ENCODE measurements around the gene GPHN. TPM values are rescaled to one million over a fixed set of nuclear protein-coding genes. Genes with fewer than 3 reads are reported as not detected.

GPHN gene
- total and polyA plus RNA-seq, 2 donors (not counting 3 experiments of a cell fraction or from before 2014, with no cell fraction given) = 5.1 to 23.2 TPM

- intact Hi-C loops (cut with micrococcal nuclease) = no loop called here
- Histone ChIP-seq H3K27ac (ENCODE audit: insufficient read depth, low read depth, low read length) (no peak overlapping the region), H3K36me3 (ENCODE audit: control insufficient read depth in 2 of 2, extremely low read depth in 1 of 2, insufficient read depth in 2 of 2, low read length in 2 of 2) (no peaks in the 10 kb centered on the region), H3K9ac (replicated peaks; ENCODE audit: extremely low read depth, insufficient read depth, low read length) (no peak overlapping the region), H3K4me3 (replicated peaks in 1 of 3; ENCODE audit: insufficient read depth in 1 of 3, low read depth in 1 of 3, low read length in 3 of 3) (no peak overlapping the region), H4K20me1 (replicated peaks; ENCODE audit: control insufficient read depth, extremely low read depth, insufficient read depth, low read length) (no peaks in the 10 kb centered on the region), H3K4me2 (ENCODE audit: insufficient read depth, low read length) (no peak overlapping the region), H3K27me3 (ENCODE audit: control insufficient read depth in 2 of 2, insufficient read depth in 2 of 2, low read length in 2 of 2) (no peaks in the 10 kb centered on the region), H3K9me1 (replicated peaks; ENCODE audit: control insufficient read depth, extremely low read depth, insufficient read depth, low read length) (no peaks in the 10 kb centered on the region), H3K79me2 (ENCODE audit: control insufficient read depth, insufficient read depth, low read length) (no peaks in the 10 kb centered on the region), H2AFZ (ENCODE audit: low read depth, low read length) (no peak overlapping the region), H3K9me3 (replicated peaks; ENCODE audit: control insufficient read depth, insufficient read depth, low read length) (no peaks in the 10 kb centered on the region), H3K4me1 (ENCODE audit: control insufficient read depth, extremely low read depth, insufficient read depth, low read length) (peaks cover 33% of the 10 kb centered on the region)
- dilution Hi-C loops (cut with MboI; ENCODE audit: extremely low pct_ligation_motif_present, low sequenced_read_pairs) = no loop called here
- ChIA-PET POLR2A (no interaction called here), CTCF (interaction anchor here (0.6 to 1.5 kb wide), 4 partner anchors 18 to 499 kb away, joined by 3 to 6 read pairs (median 4); no protein-coding TSS in a partner anchor)
- BruUV-seq (replicated peaks) = no TSS peak
- FAIRE-seq (no peak), DNase-seq (ENCODE audit: low read depth, low spot score) (no peak)
- TF ChIP-seq GATA2 (IDR thresholded peaks at IDR 0.05; ENCODE audit: insufficient read depth, insufficient read length, low read depth, low read length) = no peak
- no peak for TF ChIP-seq POLR2A (IDR thresholded peaks at IDR 0.05; ENCODE audit: low read depth, low read length)
- no peak for TF ChIP-seq EZH2 (IDR thresholded peaks at IDR 0.05; ENCODE audit: borderline replicate concordance, low read depth, low read length, severe bottlenecking)
- TF ChIP-seq MYC (IDR thresholded peaks at IDR 0.05; ENCODE audit: low read depth, low read length) = no peak
- no peak for TF ChIP-seq FOS (IDR thresholded peaks at IDR 0.05; ENCODE audit: borderline replicate concordance, insufficient read depth, low read length)
- TF ChIP-seq JUN (IDR thresholded peaks at IDR 0.05; ENCODE audit: borderline replicate concordance, insufficient read depth, insufficient read length, low read depth) = no peak
- TF ChIP-seq, protein P1, sequence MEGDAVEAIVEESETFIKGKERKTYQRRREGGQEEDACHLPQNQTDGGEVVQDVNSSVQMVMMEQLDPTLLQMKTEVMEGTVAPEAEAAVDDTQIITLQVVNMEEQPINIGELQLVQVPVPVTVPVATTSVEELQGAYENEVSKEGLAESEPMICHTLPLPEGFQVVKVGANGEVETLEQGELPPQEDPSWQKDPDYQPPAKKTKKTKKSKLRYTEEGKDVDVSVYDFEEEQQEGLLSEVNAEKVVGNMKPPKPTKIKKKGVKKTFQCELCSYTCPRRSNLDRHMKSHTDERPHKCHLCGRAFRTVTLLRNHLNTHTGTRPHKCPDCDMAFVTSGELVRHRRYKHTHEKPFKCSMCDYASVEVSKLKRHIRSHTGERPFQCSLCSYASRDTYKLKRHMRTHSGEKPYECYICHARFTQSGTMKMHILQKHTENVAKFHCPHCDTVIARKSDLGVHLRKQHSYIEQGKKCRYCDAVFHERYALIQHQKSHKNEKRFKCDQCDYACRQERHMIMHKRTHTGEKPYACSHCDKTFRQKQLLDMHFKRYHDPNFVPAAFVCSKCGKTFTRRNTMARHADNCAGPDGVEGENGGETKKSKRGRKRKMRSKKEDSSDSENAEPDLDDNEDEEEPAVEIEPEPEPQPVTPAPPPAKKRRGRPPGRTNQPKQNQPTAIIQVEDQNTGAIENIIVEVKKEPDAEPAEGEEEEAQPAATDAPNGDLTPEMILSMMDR (IDR thresholded peaks at IDR 0.05; ENCODE audit: extremely low read depth in 1 of 2, insufficient read depth in 1 of 2, low read depth in 1 of 2, low read length in 2 of 2) = no peak
- TF ChIP-seq POLR2AphosphoS5 (IDR thresholded peaks at IDR 0.05; ENCODE audit: insufficient read depth, low read depth, low read length) = no peak
Observed at GRCh38 chr14:66641861-66642635, 134.1 kb downstream of the GPHN start.
